ENCODE results near the gene IRF2BP2. TPM values are rescaled to one million over a fixed set of nuclear protein-coding genes. Genes with fewer than 3 reads are reported as not detected.

The IRF2BP2 gene
- total RNA-seq, 4 donors from 2014 or later: 82.7 to 120 (median 93.3) TPM

DNA sequence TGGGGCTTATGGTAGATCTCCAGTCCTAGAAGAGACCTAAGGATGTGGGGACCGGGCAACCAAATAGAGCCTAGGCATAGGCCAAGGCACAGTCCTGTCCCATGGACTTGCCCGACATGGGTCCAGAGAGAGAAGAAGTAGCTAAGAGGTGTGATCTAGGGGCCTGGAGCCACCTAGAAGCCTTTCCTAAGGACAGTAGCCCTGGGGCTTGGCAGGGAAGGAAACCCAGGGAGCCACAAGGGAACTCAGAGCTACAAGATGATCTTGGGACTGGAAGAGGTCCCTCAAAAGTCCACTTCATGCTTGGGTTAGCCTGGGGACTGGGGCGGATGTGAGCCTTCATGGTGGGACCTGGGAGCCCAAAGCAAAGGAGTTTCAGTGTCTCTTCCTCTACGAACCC, 18.8 kb downstream of the IRF2BP2 start:
- no peak overlapping the region for H3K4me3 ChIP-seq
- in situ Hi-C loops (cut with MboI; ENCODE audit: low pct_ligation_motif_present in 1 of 4, low pct_unique_long_range_greater_than_20kb in 1 of 4, low sequenced_read_pairs in 3 of 4): loop anchor here in 3 of 4 donors (10.0 kb wide), 3 partner anchors 46 to 494 kb away; no protein-coding TSS in a partner anchor

DNA sequence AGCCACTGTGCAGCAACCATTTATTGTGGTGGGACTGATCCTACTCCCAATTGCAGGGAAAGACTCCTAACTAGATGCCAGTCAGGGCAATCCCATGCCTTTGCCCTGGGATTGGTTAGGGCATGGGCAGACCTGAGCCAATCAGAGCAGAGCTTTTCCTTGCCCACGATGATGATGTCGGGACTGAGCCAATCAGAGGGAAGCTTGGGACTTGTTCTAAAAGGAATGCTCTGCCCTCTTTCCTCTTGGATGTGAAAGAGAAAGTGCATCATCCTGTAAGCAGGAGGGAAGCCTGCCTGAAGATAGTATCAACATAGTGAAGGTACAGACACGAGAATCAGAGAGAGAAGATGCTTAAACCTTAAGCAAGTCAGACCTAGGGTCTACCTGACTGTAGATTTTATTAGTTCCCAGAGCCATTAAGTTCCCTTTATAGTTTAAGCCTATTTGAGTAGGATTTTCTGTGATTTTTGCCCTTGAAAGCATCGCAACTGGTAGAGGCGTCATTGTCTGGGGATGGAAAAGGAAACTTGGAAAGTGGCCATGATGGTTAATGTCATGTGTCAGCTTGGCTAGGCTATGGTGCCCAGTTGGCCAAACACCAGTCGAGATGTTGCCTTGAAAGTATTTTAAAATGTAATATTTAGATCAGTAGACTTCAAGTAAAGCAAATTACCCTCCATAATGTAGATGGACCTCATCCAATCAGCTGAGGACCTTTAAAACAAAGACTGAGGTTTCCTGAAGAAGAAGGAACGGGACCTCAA, 19.9 kb downstream of the IRF2BP2 start:
- TF ChIP-seq EP300 (IDR thresholded peaks at IDR 0.05; ENCODE audit: low read depth) (no peak), POLR2A (IDR thresholded peaks at IDR 0.05) (no peak), POLR2AphosphoS5 (IDR thresholded peaks at IDR 0.05) (no peak)
- TF ChIP-seq, protein P1, sequence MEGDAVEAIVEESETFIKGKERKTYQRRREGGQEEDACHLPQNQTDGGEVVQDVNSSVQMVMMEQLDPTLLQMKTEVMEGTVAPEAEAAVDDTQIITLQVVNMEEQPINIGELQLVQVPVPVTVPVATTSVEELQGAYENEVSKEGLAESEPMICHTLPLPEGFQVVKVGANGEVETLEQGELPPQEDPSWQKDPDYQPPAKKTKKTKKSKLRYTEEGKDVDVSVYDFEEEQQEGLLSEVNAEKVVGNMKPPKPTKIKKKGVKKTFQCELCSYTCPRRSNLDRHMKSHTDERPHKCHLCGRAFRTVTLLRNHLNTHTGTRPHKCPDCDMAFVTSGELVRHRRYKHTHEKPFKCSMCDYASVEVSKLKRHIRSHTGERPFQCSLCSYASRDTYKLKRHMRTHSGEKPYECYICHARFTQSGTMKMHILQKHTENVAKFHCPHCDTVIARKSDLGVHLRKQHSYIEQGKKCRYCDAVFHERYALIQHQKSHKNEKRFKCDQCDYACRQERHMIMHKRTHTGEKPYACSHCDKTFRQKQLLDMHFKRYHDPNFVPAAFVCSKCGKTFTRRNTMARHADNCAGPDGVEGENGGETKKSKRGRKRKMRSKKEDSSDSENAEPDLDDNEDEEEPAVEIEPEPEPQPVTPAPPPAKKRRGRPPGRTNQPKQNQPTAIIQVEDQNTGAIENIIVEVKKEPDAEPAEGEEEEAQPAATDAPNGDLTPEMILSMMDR (IDR thresholded peaks at IDR 0.05): no peak
- H3K27ac ChIP-seq: peak overlapping the region; percentile 37 to 58 (median 50)
- no peak for DNase-seq
- no peaks in the 10 kb centered on the region for H3K9me3 ChIP-seq
- H3K36me3 ChIP-seq: no peaks in the 10 kb centered on the region
- intact Hi-C loops (cut with DNase I; ENCODE audit: low total_unique reads): no loop called here
- no peaks in the 10 kb centered on the region for H3K27me3 ChIP-seq
- in situ Hi-C loops (cut with MboI; ENCODE audit: low pct_ligation_motif_present in 1 of 4, low pct_unique_long_range_greater_than_20kb in 1 of 4, low sequenced_read_pairs in 3 of 4): loop anchor here in 3 of 4 donors (10.0 kb wide), 3 partner anchors 45 to 495 kb away; no protein-coding TSS in a partner anchor
- WGBS, 2 donors (ENCODE audit: low coverage in 1 of 2): 73 to 82% methylated on average over 5 to 7 of the region's 7 CpGs
- H3K4me3 ChIP-seq: no peak overlapping the region
- peaks cover 0 to 19% (median 3%) of the 10 kb centered on the region in 4 donors for H3K4me1 ChIP-seq

More for the DNA sequence above, 18.8 kb downstream of the IRF2BP2 start:
- no peak for TF ChIP-seq POLR2AphosphoS5 (IDR thresholded peaks at IDR 0.05)
- DNase-seq: no peak
- no peaks in the 10 kb centered on the region for H3K9me3 ChIP-seq
- intact Hi-C loops (cut with DNase I; ENCODE audit: low total_unique reads): no loop called here
- no peaks in the 10 kb centered on the region for H3K36me3 ChIP-seq
- 98% methylated on average over 4 of the region's 4 CpGs; no CpG with 5 or more reads in 1 of the 2 donors for WGBS, 2 donors (ENCODE audit: low coverage in 1 of 2)
- H3K4me1 ChIP-seq: peaks cover 0 to 9% (median 2%) of the 10 kb centered on the region in 4 donors
- H3K27ac ChIP-seq: peak overlapping the region in 2 of 4 donors; percentile 58
- H3K27me3 ChIP-seq: no peaks in the 10 kb centered on the region

DNA sequence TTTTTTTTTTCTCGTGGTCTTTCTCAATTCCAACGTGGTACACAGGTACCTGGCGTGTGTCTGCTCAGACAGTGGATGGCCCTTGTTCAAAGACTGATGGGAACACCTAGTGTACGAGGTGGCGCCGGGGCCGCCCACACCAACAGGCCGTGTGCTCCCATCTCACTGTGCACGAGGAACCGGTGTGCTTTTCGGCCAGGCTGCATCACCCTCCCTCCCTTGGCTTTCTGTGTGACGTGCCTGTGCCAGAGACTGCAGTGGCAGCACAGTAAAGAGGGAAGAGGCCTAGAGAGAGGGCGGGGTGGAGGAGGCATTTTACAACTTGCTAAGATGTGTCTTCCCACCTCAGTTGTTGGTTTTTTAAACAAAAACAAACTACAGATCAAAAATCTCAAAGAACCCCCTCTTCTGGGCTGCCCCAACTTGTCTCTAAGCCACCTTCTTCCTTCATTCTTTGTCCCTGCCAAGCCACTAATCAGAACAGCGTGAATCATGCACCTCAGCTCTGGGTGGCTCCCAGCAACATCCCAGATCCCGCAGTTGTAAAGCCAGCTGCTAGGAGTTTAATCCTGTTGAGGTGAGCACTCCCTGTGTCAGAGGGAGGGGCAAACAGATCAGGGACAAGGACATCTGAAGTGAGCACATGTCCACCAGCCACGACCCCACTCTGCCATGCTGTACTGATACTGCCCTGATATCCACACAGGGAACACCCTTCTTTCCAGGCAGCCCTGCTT, 20.7 kb downstream of the IRF2BP2 start:
- no peaks in the 10 kb centered on the region for H3K9me3 ChIP-seq
- H3K27ac ChIP-seq: peak overlapping the region; percentile 37 to 58 (median 50)
- in situ Hi-C loops (cut with MboI; ENCODE audit: low pct_ligation_motif_present in 1 of 4, low pct_unique_long_range_greater_than_20kb in 1 of 4, low sequenced_read_pairs in 3 of 4): no loop called here
- H3K36me3 ChIP-seq: no peaks in the 10 kb centered on the region
- WGBS, 2 donors (ENCODE audit: low coverage in 1 of 2): 80 to 83% methylated on average over 1 to 16 of the region's 16 CpGs
- intact Hi-C loops (cut with DNase I; ENCODE audit: low total_unique reads): no loop called here
- no peak overlapping the region for H3K4me3 ChIP-seq
- H3K4me1 ChIP-seq: peaks cover 0 to 26% (median 8%) of the 10 kb centered on the region in 4 donors
- no peak for TF ChIP-seq POLR2AphosphoS5 (IDR thresholded peaks at IDR 0.05)
- no peak for TF ChIP-seq POLR2A (IDR thresholded peaks at IDR 0.05)
- no peak for TF ChIP-seq EP300 (IDR thresholded peaks at IDR 0.05; ENCODE audit: low read depth)
- TF ChIP-seq, protein P1 (IDR thresholded peaks at IDR 0.05): no peak
- no peaks in the 10 kb centered on the region for H3K27me3 ChIP-seq
- DNase-seq: no peak

DNA sequence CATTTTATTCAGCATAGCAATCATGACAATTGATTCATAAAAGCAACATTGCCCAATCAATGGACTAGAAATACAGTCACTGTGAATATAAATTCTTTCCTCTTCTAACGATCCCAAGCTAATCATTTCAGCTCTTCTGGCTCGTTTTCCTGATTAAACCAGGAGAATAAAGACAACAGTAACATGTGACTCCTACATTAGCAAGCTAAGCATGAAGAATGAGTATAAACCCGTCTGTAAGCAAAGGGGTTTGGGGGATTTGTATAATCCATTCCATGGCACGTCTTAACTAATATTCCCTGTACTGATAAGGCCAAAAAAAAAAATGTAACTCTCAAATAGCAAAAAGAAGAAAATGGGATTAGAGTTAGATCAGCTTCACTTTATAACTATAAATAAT, 21.6 kb downstream of the IRF2BP2 start:
- intact Hi-C loops (cut with DNase I; ENCODE audit: low total_unique reads): no loop called here
- no peak for DNase-seq

More for the DNA sequence above, 21.6 kb downstream of the IRF2BP2 start:
- Histone ChIP-seq H3K9me3 (no peaks in the 10 kb centered on the region), H3K27me3 (no peaks in the 10 kb centered on the region), H3K27ac (no peak overlapping the region), H3K36me3 (no peaks in the 10 kb centered on the region), H3K4me3 (no peak overlapping the region), H3K4me1 (peaks cover 0 to 27% (median 10%) of the 10 kb centered on the region in 4 donors)
- TF ChIP-seq, protein P1 (IDR thresholded peaks at IDR 0.05): no peak
- TF ChIP-seq POLR2A (IDR thresholded peaks at IDR 0.05) (no peak), POLR2AphosphoS5 (IDR thresholded peaks at IDR 0.05) (no peak), EP300 (IDR thresholded peaks at IDR 0.05; ENCODE audit: low read depth) (no peak)
- whole genome bisulfite sequencing, 2 donors (ENCODE audit: low coverage in 1 of 2): 78 to 88% methylated on average over 3 to 4 of the region's 4 CpGs
- in situ Hi-C loops (cut with MboI; ENCODE audit: low pct_ligation_motif_present in 1 of 4, low pct_unique_long_range_greater_than_20kb in 1 of 4, low sequenced_read_pairs in 3 of 4): no loop called here

All from transverse colon (tissue), 4 donors.